ES-I3 (cell line): Measurements from ENCODE around the gene FBLN5.

Experiments
- H3K36me3 ChIP-seq: 2 replicates; pipeline ENCODE4 v1.6.1; 2013; ENCODE audit warnings: mild to moderate bottlenecking, low read length, control low read depth, moderate library complexity; ENCODE audit not compliant: insufficient read depth
- H3K4me1 ChIP-seq: 2 replicates; pipeline ENCODE4 v1.6.1; 2013; ENCODE audit warnings: mild to moderate bottlenecking, control low read depth, low read length; ENCODE audit not compliant: insufficient read depth
- H3K9ac ChIP-seq: 2 replicates; pipeline ENCODE4 v1.6.1; 2013; ENCODE audit warnings: low read depth, mild to moderate bottlenecking, low read length, moderate library complexity
- H3K9me3 ChIP-seq: 2 replicates; pipeline ENCODE4 v1.6.1; 2013; ENCODE audit warnings: mild to moderate bottlenecking, low read length, moderate library complexity; ENCODE audit not compliant: control insufficient read depth, insufficient read depth

The FBLN5 gene

DNA sequence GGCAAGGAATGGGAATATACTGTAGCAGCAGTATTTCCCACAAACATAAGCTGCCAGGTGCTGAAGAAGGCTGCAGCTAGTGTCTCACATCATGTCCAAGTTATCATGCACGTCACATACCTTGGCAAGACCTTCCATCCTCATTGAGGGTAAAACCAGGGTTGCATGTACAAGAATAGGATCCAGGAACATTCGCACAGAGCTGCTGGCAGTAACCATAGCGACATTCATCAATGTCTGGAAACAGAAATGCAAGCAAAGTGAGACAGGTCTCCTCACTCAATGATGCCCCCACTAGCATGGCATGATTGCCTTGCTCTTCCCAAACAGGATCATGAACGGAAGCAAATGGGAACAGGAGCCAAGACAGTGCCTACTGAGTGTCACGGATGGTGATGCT is 56.4 kb downstream of the FBLN5 start:
- Histone ChIP-seq H3K9ac (no peak overlapping the region), H3K36me3 (no peaks in the 10 kb centered on the region), H3K9me3 (no peaks in the 10 kb centered on the region), H3K4me1 (no peaks in the 10 kb centered on the region)

DNA sequence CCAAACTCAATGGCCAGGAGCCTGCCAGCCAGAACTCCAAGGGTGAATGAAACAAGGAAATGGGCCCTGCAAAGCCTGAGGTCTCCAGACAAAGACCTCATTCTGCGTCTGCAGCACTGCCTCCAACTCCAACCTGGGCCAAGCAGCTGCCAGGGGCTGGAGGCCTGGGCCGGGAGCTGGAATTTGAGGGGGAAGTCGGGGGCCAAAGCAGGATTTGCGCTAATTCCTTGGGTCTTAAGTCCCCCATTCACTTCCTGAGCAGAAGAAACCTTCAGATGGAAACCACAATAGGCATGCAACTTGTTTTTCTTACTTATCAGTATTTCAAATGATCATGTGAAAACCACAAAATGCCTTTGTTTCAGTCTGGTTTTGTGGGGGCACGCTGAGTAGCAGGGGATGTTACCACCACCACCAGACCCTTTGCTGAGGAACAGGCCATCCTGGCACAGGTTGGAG is 57.2 kb downstream of the FBLN5 start:
- Histone ChIP-seq H3K4me1 (no peaks in the 10 kb centered on the region), H3K36me3 (no peaks in the 10 kb centered on the region), H3K9me3 (no peaks in the 10 kb centered on the region), H3K9ac (no peak overlapping the region)

DNA sequence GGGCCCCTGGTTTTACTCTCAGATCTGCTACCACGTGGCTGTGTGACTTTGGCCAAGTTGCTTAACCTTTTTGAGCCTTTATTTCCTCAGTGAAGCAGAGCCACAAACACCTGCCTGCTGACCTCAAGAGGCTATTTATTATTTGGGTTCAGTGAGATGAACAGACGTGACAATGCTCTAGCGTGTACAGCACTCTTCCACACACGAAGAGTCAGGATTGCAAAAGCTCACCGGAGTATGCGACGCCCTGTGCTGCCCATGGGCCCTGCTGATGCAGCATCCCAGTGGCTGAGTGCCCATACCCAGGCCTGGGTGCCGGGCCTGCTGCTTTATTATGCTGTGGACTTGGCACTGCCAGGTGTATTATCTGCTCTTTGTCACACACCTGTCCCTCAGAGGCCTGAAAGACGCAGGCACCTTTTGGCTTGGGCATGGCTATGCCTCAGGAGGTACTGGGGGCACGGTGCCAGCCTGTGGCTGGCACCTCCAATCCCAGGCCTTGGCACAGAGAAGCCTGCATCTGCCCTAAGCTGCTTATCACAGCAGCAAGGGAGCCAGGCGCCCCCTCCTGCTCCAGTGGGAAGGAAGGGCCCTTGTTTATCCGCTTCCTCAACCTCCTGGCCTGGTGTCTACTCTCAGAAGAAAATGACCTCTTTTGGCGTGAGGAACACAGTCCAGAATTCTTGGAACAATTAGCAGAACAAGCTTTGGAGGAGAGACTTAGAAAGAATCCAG is 57.9 kb downstream of the FBLN5 start:
- Histone ChIP-seq H3K4me1 (no peaks in the 10 kb centered on the region), H3K9ac (no peak overlapping the region), H3K9me3 (no peaks in the 10 kb centered on the region), H3K36me3 (no peaks in the 10 kb centered on the region)

- H3K9me3 ChIP-seq: no peaks in the 10 kb centered on the region
- no peak overlapping the region for H3K9ac ChIP-seq
- H3K36me3 ChIP-seq: no peaks in the 10 kb centered on the region
- no peaks in the 10 kb centered on the region for H3K4me1 ChIP-seq
These were observed 58.6 kb downstream of the FBLN5 start for GRCh38 chr14:91888641-91889476.

GRCh38 chr14:91886961-91887360 is 60.5 kb downstream of the FBLN5 start:
- H3K4me1 ChIP-seq: no peaks in the 10 kb centered on the region
- H3K9ac ChIP-seq: no peak overlapping the region
- H3K36me3 ChIP-seq: no peaks in the 10 kb centered on the region
- no peaks in the 10 kb centered on the region for H3K9me3 ChIP-seq

- no peaks in the 10 kb centered on the region for H3K4me1 ChIP-seq
- H3K36me3 ChIP-seq: no peaks in the 10 kb centered on the region
- no peaks in the 10 kb centered on the region for H3K9me3 ChIP-seq
- H3K9ac ChIP-seq: no peak overlapping the region
These were observed 61.7 kb downstream of the FBLN5 start for GRCh38 chr14:91885839-91886238.

GRCh38 chr14:91885113-91885712 is 62.3 kb downstream of the FBLN5 start:
- Histone ChIP-seq H3K4me1 (no peaks in the 10 kb centered on the region), H3K9me3 (no peaks in the 10 kb centered on the region), H3K9ac (no peak overlapping the region), H3K36me3 (no peaks in the 10 kb centered on the region)

GRCh38 chr14:91884664-91885063 is 62.8 kb downstream of the FBLN5 start:
- Histone ChIP-seq H3K36me3 (no peaks in the 10 kb centered on the region), H3K9me3 (no peaks in the 10 kb centered on the region)

GRCh38 chr14:91883753-91884152 is 63.7 kb downstream of the FBLN5 start:
- no peaks in the 10 kb centered on the region for H3K4me1 ChIP-seq
- H3K9me3 ChIP-seq: no peaks in the 10 kb centered on the region
- no peak overlapping the region for H3K9ac ChIP-seq
- H3K36me3 ChIP-seq: no peaks in the 10 kb centered on the region

More at GRCh38 chr14:91884664-91885063, 62.8 kb downstream of the FBLN5 start:
- Histone ChIP-seq H3K4me1 (no peaks in the 10 kb centered on the region), H3K9ac (no peak overlapping the region)

DNA sequence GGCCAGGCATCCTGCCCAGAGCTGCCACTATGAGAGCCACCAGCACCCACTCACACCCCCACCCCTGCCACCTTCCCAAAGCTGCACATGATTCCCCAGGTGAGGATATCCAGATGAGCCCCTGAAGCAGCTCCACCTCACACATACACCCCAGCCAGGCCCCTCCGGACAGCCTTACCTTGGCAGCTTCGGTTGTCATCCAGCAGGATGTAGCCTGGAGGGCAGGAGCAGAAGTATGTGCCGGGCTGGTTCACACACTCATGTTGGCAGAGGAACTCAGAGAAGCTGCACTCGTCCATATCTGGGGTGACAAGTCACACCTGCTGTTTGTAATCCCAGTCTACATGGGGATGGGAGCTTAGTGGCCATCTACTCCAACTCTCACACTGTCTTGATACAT is 64.7 kb downstream of the FBLN5 start:
- Histone ChIP-seq H3K9ac (no peak overlapping the region), H3K9me3 (no peaks in the 10 kb centered on the region), H3K4me1 (no peaks in the 10 kb centered on the region), H3K36me3 (no peaks in the 10 kb centered on the region)

GRCh38 chr14:91882369-91882768 is 65.1 kb downstream of the FBLN5 start:
- H3K36me3 ChIP-seq: no peaks in the 10 kb centered on the region
- no peaks in the 10 kb centered on the region for H3K4me1 ChIP-seq
- no peak overlapping the region for H3K9ac ChIP-seq
- no peaks in the 10 kb centered on the region for H3K9me3 ChIP-seq

DNA sequence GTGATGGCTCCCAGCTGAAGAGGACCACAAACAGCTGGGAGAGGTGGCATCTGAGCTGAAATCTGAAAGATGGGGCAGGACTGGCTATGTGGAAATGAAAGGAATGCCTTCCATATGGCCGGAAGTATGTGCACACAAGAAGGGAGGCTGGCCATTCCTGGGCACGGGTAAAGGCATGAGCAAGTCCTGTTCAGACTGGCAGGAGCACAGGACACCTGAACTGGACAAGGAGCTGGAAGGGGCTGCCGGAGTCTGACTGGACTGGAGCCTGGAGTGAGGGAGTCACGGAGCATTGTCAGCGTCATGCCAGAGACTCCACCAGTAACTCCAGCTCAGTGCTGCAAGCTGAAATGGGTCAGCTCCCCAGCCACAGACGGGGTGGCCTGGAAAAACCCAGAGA is 68.3 kb downstream of the FBLN5 start:
- Histone ChIP-seq H3K36me3 (no peaks in the 10 kb centered on the region), H3K9me3 (no peaks in the 10 kb centered on the region), H3K9ac (no peak overlapping the region), H3K4me1 (no peaks in the 10 kb centered on the region)

- no peaks in the 10 kb centered on the region for H3K9me3 ChIP-seq
- H3K9ac ChIP-seq: no peak overlapping the region
- H3K4me1 ChIP-seq: no peaks in the 10 kb centered on the region
- no peaks in the 10 kb centered on the region for H3K36me3 ChIP-seq
These were observed 69.2 kb downstream of the FBLN5 start for GRCh38 chr14:91878274-91878673.

DNA sequence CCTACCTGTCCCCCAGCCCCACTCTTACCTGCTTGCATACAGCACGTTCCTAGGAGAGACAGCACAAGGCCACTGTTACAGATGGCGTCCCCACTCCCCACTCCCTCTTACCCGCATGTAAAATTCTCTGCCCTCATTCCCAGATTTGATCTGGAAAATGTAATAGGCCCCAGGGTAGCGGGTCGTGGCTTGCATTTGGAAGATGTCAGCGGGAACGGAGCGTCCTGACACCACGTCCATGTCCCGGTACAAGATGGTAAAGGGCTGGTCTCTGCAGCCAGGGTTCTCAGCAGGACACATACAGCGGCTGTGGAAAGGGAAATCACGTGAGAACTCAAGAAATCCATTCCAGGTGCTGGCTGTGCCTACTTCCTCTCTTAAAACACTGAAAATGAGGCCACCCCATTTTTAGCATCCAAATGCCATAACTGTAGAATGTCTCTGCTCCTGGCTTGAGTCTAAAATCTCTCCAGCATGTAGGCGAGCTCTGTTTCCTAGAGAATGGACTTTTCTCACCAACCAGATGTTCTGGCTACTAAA is 70.0 kb downstream of the FBLN5 start:
- H3K9ac ChIP-seq: no peak overlapping the region
- no peaks in the 10 kb centered on the region for H3K4me1 ChIP-seq
- no peaks in the 10 kb centered on the region for H3K9me3 ChIP-seq
- no peaks in the 10 kb centered on the region for H3K36me3 ChIP-seq
